Measurements from ENCODE around the gene NGF.

NGF gene

GRCh38 chr1:115308969-115309368 is 29.1 kb downstream of the NGF start:
- no peak for DNase-seq

- DNase-seq: no peak
These were observed 30.4 kb downstream of the NGF start for GRCh38 chr1:115307661-115308060.

DNA sequence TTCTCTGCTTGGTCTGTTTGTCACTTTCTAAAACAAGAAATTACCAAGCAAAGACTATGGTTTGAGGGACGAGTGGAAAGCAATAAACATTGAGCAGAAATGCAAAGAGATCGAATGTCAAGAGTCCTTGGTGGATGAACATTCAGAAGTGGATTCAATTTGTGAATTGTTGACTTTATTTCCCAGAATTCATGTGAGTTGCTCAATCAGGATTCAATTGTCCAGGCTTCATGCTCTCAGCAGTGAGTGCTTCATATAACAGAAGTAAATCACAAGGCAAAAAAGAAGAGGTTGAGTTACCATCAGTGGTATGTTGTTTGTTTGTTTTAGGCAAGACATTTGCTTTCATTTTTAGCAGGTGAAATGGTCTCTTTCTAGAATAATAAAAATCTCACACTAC is 31.9 kb downstream of the NGF start:
- DNase-seq: peak; percentile 66

- DNase-seq: no peak
These were observed 34.7 kb downstream of the NGF start for GRCh38 chr1:115303364-115303763.

- no peak for DNase-seq
These were observed 35.6 kb downstream of the NGF start for GRCh38 chr1:115302390-115302961.

GRCh38 chr1:115301438-115302020 is 36.5 kb downstream of the NGF start:
- no peak for DNase-seq

DNA sequence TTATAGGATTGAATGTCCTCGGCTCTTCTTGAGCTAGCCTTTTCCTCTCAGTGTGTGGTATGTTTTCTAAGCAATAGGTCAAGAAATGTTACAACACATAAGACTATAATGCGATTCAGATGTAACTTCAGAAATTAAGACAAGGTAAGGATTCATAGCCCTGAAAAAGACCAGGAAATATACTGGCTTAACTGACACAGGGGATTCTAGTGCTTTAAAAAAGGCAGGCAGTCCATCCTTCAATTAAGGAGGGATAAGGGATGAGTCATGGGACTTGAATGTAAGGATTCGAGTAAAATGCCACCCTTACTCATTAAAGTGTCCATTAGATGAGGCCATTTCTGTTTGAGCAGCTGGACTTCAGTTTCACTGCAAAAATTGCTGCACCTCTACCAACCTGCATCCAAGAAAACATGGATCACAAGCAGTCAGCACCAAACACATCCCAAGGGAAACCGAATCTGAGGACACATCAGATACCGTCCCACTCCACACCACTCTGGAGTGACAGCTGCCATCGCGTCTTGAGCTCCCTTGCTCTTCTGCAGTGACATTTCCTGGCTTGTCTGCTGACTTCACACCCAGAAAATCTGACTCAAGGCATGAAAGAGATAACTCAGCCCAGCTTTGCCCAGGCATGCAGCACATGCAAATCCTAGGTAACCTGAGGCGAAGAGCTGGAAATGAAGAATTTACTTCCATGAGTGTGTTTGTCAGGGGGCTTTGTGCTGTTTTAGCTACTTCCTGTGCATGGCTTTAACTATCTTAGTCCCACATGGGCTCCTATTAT is 37.8 kb downstream of the NGF start:
- DNase-seq: no peak

DNA sequence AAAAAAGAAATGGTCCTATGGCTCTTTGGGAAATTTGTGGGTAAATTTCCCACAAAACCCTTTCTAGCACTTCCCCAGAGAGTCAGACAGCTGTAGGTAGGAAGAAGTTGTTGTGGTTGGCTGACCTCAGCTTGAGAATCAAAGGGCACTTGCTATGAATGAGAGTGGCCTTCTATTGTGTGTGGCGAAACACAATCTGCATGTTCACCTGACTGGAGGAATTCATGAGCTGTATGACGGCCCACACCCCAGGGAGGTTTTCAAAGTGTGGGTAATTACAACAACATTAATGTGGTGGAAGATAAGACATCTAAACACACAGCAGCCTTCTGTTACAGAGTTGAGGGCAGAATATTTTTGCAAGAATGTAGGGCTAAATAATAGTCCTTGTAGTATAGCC is 38.8 kb downstream of the NGF start:
- DNase-seq: peak; percentile 25

DNA sequence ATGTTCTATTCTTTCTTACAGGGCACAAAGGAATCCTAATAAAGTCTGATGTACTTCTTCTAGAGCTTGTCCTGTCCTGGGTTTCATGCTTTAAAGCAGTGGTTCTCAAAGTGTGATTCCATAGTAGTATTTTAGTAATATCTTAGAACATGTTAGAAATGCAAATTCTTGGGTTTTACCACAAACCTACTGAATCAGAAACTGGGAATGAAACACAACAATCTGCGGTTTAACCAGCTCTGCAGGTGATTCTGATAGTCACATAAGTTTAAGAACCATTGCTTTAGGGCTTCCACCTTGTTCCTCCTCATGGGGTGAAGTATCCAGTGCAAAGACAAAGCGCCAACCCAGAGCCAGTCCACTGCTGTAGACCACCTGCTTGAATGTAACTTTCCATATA is 41.1 kb downstream of the NGF start:
- no peak for DNase-seq

DNA sequence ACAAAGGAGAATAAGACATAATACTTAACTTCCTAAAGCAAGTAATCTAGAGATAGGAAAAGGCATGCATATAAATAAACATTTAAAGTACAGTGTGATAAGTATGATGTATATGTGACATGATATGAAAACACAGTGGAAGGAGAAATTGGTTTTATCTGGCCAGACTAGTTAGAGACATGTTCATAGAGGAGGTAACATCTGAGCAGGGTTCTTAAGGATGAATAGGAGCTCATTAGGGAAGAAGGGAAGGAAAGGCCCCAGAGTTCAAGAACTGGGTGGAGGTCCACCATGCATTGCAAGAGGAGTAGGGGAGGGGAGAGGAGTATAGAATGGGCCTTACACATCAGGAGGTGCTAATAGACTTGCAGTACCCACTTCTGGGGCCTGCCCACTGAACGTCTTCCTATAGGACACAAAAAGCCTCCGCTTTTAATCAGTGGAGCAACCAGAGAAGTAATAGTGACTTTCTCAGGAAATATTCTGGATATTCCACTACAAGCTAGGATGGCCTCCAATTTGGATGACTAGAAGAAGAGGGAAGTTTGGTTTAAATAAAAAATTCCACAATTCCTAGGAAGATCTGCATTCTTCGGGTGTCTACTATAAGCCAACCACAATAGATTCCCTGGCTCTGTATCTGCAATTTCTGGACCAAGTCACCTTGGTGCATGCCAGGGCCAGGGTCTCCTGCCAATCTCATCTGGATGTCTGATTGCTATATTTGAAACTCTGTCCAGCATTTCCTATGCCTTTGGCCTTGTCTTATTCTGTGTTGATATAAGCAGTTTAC is 41.9 kb downstream of the NGF start:
- DNase-seq: no peak

- no peak for DNase-seq
These were observed 44.1 kb downstream of the NGF start for GRCh38 chr1:115293899-115294298.

DNA sequence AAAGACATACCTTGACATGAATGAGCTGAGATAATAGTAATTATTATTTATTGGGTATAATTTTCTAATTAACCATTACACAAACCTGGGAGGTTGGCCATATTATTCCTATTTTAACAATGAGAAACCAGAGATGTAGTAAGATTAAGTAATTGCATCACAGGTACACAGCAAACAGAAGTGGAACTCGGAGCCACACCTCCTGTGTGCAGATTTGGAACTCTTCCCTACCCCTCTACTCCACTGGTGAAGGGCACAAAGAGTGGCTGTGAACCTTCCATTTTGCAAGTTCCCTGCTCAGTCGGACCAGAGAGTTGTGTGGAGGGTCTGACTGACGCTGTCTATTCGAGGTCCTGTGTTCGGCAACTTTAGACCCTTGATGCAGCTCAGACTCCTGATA is 45.0 kb downstream of the NGF start:
- no peak for DNase-seq

DNA sequence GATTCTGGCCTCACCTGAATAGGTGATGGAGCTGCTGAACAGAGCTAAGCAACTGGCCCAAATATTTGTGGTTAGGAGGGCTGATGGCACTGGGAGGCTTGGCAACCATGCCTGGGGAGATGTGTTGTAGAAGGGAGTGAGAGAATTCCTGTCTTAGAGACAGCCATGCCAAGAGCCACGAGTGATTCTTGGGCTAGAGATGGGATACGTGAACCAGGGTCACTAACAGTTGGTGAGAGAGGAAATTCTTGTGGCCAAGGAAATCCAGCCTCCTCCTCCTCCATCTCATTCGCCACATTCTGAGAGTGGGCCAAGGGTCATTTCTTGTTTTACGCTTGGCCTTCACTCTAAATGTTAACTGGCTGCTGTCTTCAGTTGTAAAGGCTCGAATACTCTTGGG is 46.3 kb downstream of the NGF start:
- DNase-seq: no peak

GRCh38 chr1:115289940-115290339 is 48.1 kb downstream of the NGF start:
- DNase-seq: no peak

DNA sequence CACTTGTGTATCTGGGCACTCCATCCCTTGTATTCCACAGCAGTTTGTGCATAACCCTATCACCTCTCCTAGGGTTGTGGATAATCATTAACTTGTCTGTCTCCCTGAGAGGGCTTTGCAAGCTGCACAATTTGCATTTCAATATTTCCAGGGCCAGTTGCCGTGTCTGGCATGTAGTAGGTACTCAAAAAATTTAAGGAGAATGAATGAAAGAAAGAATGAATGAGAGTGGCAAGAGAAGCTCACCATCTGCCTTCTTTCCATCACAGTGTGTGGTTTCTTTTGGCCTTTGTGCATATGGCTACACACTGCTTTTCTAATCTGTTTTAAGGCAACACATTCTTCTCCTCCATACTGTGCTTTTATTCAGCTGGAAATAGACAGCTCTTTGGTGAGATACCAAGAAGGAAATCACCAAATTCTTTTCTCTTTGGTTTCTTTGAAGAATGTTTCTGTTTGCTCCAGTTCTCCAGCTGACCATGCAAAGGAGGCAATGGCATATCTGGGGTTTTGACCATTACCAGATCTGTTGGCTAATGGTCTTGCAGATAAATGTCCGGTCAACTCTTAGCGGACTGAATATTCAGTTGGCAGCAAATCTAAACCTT is 49.4 kb downstream of the NGF start:
- no peak for DNase-seq

DNA sequence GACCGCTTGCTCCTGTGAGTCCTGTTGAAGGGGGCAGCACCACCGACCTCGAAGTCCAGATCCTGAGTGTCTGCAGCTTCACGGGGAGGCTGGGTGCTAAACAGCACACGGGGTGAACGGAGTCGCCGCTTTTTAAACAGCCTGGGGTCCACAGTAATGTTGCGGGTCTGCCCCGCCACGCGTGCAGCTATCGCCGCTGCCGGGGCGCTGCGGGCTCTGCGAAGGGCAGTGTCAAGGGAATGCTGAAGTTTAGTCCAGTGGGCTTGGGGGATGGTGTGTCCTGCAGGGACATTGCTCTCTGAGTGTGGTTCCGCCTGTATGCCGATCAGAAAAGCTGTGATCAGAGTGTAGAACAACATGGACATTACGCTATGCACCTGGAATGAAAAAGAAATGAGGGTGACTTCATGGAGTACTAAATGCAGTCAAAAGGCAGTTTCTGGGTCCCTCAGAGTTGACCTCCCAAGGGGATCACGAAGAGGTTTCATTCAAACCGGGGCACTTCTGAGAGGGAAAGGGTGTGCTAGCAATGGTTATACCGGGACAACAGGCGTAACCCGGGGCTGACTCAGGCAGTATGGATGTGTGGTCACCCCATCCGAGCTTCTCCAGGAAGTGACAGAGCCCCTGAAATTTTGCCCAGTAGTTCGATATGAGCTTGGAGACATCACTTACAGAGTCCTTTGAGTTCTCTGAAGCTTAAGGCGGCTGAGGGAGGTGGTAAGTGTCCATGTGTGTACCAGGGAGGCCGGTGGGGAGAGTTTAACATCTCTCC is 51.4 kb downstream of the NGF start:
- no peak for DNase-seq

DNA sequence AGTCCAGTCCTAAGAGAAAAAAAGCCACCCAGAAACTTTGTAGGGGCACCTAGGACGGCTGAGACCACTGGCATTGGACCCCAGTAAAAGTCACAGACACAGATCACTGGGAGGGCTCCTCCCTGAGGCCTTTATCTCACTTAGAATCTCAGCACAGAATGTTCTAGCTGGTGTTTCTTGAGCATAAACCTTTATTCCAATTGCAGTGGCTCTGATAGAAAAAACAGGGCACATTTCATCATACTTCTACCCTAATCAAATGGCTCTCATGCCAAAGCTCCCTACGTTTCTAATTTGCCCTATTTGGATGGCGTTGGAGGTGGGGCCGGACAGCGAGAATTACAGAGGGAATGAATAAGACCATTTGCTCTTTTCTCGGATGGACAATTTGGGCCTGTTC is 53.8 kb downstream of the NGF start:
- no peak for DNase-seq

GRCh38 chr1:115283681-115284146 is 54.3 kb downstream of the NGF start:
- DNase-seq: no peak

GRCh38 chr1:115283249-115283648 is 54.8 kb downstream of the NGF start:
- no peak for DNase-seq

DNA sequence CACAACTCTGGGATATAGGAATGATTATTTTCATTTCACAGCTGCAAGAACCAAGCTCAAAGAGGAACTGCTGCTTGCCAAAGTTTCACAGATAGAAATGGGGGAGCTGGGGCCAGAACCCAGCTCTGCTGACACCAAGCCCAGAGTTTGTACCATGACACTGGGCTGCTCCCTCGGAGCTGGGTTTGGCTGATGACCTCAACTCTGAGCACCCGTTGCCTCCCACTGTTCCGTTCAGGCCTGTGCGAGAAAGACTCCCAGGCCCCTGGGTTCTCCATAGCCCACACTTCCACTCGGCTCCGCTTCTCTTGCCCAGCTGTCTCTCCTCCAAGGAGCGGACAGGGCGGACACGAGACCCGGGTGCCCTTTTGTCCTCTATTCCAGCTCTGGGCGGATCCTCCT is 55.2 kb downstream of the NGF start:
- no peak for DNase-seq

- no peak for DNase-seq
These were observed 56.9 kb downstream of the NGF start for GRCh38 chr1:115281143-115281542.

- no peak for DNase-seq
These were observed 58.0 kb downstream of the NGF start for GRCh38 chr1:115280064-115280463.

All from DMS79 (cell line).